Nephron (organoid): ENCODE data around the gene FSCN2.

ENCODE experiments used
- H3K27ac Mint-ChIP-seq, 3 experiments: 2 replicates each; pipeline ENCODE4 v1.8.0; 2020; ENCODE audit warnings: mixed read lengths in 3 of 3, mild to moderate bottlenecking in 2 of 3, moderate library complexity in 1 of 3
- H3K27me3 Mint-ChIP-seq: 2 replicates; pipeline ENCODE4 v1.8.0; 2021; ENCODE audit warnings: low read depth, mild to moderate bottlenecking, moderate library complexity, mixed read lengths
- H3K36me3 Mint-ChIP-seq: 2 replicates; pipeline ENCODE4 v1.8.0; 2020; ENCODE audit warnings: low read depth, mixed read lengths
- H3K4me1 Mint-ChIP-seq: 2 replicates; pipeline ENCODE4 v1.8.0; 2020; ENCODE audit warnings: mixed read lengths
- H3K4me3 Mint-ChIP-seq, 3 experiments: 2 replicates each; pipeline ENCODE4 v1.8.0; 2020; ENCODE audit warnings: mild to moderate bottlenecking in 3 of 3, mixed read lengths in 3 of 3, moderate library complexity in 2 of 3
- H3K9me3 Mint-ChIP-seq: 2 replicates; pipeline ENCODE4 v1.8.0; 2020; ENCODE audit warnings: mixed read lengths
- TF ChIP-seq, protein P1 (sequence below), 3 experiments: fragments of 200-600 bp; sonication (generic); IDR thresholded peaks; one replicate each; pipeline ENCODE4 v1.5.0; 2021; ENCODE audit warnings: antibody characterized with exemption in 3 of 3; ENCODE audit not compliant: unreplicated experiment in 3 of 3

The FSCN2 gene

DNA sequence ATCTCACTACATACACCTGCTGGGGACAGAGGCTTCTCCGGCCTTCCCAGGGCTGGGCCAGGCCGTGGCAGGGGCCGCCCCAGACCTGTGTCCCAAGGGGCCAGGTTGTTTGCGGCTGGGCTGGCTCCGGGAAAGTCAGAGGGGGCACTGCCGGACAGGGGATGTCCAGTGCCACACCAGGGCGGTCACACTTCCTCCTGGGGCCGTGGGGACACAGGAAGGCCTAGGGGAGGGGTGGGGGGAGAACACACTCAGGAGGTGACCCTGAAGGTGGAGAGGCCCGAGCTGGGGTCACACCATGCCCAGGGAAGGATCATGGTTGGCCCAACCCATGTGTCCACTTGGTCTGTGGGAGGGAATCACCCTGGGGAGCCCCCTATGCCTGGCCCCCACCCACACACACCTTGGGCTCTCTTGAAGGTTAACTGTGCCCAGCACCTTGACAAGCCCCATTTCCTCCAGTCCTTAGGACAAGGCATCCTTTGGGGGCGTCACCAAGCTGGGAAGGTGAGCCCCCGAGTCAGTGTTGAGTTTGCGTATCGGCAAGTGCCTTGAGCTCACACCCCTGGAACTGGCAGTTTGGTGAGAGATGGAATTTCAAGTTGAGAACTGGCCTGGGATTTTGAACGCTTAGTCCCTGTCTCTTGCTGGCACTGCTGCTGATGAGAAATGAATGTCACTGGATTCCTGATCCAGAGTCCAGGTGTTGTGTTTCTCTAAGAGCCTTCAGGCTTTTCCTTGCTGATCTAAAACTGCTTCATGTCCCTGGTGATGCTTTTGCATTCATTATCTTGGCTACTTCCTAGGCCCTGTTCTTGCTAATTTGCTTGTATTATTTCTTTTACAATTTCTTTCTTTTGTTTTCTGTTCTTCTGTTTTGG lies 7.9 kb upstream of the FSCN2 start:
- Mint-ChIP-seq H3K9me3 (no peaks in the 10 kb centered on the region), H3K4me3 (peak overlapping the region; percentile 18 to 76 (median 73)), H3K27ac (peak overlapping the region; percentile 23 to 71 (median 62)), H3K36me3 (no peaks in the 10 kb centered on the region), H3K27me3 (peaks cover 28% of the 10 kb centered on the region), H3K4me1 (peaks cover 43% of the 10 kb centered on the region)
- TF ChIP-seq, protein P1, sequence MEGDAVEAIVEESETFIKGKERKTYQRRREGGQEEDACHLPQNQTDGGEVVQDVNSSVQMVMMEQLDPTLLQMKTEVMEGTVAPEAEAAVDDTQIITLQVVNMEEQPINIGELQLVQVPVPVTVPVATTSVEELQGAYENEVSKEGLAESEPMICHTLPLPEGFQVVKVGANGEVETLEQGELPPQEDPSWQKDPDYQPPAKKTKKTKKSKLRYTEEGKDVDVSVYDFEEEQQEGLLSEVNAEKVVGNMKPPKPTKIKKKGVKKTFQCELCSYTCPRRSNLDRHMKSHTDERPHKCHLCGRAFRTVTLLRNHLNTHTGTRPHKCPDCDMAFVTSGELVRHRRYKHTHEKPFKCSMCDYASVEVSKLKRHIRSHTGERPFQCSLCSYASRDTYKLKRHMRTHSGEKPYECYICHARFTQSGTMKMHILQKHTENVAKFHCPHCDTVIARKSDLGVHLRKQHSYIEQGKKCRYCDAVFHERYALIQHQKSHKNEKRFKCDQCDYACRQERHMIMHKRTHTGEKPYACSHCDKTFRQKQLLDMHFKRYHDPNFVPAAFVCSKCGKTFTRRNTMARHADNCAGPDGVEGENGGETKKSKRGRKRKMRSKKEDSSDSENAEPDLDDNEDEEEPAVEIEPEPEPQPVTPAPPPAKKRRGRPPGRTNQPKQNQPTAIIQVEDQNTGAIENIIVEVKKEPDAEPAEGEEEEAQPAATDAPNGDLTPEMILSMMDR (IDR thresholded peaks at IDR 0.05; ENCODE audit: unreplicated experiment in 3 of 3) = no peak

GRCh38 chr17:81522491-81523401 lies 5.4 kb upstream of the FSCN2 start:
- TF ChIP-seq, protein P1 (IDR thresholded peaks at IDR 0.05; ENCODE audit: unreplicated experiment in 3 of 3) = peak; percentile 53 to 66 (median 62)
- no peaks in the 10 kb centered on the region for H3K36me3 Mint-ChIP-seq
- H3K9me3 Mint-ChIP-seq = no peaks in the 10 kb centered on the region
- H3K27ac Mint-ChIP-seq = peak overlapping the region; percentile 54 to 83 (median 80)
- H3K4me3 Mint-ChIP-seq = peak overlapping the region in 1 of 3 experiments; percentile 12
- H3K27me3 Mint-ChIP-seq = peaks cover 26% of the 10 kb centered on the region
- H3K4me1 Mint-ChIP-seq = peaks cover 31% of the 10 kb centered on the region

DNA sequence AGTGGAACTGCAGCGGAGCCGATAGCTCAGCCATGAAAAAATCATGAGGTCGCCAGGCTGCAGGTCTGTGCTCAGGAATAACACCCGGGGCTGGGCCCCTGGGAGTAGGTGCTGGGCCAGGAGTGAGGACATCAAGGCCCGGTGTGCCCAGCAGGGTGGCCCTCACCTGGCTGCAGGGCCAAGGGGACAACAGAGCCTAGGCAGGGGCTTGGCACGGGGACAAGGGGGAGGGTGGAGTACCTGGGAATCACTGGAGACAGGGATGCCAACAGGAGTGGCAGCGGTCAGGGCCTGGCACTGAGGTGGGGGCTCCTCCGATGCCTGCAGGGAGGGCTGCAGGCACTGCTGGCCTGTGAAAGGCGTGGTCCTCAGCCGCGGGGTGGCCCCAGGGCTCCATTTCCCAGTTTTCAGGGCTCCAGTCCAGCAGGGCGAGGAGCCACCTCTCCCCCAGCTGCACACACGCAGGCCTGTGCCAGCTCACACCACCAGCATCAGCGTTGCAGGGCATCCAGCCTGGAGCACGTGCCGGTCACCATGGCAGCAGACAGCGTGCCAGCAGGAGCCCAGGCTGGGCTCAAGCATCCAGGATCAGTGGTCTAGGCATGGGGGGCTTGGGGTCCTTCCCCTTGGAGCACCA lies 4.7 kb upstream of the FSCN2 start:
- Mint-ChIP-seq H3K4me1 (peaks cover 25% of the 10 kb centered on the region), H3K36me3 (no peaks in the 10 kb centered on the region), H3K27me3 (peaks cover 21% of the 10 kb centered on the region), H3K4me3 (no peak overlapping the region), H3K9me3 (no peaks in the 10 kb centered on the region), H3K27ac (peak overlapping the region; percentile 54 to 80 (median 76))
- TF ChIP-seq, protein P1 (IDR thresholded peaks at IDR 0.05; ENCODE audit: unreplicated experiment in 3 of 3) = no peak

DNA sequence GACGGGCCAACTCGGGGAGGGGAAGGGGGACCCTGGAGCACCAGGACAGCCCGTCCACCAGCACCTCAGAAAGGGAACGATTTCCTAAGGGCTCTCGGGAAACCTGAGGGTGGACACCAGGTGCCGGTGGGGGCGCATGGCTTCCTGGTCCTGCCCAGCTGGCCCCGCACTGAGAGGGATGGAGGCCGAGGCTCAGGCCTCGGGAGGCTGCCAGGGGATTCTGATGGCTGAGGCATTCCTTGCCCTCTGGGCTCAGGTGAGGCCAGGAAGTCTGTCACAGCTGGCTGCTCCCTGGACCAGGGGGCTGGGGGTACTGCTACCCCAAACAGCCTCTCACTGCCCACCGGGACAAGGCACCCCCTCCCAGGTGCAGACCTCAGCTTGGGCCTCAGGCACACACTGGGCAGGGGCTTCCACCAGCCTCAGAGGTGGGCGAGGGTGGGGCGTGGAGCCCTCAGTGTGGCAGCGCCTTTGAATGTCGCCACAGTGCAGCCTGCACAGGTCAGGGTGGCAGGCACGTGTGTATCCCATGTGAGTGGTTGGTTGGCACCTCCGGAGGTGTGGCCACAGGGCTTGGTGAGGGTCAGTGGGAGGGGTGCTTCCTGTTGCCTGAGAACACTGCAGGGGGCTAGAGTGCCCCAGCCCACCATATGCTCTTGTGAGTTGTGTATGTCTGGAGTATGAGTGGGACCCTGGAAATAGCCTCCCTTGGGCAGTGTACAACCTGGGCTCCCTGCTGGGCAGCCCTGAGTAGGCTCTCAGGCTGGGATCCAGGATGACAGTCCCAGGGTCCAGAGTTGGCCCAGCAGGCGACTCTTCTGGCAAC lies 3.9 kb upstream of the FSCN2 start:
- Mint-ChIP-seq H3K9me3 (no peaks in the 10 kb centered on the region), H3K27ac (no peak overlapping the region)
- TF ChIP-seq, protein P1 (IDR thresholded peaks at IDR 0.05; ENCODE audit: unreplicated experiment in 3 of 3) = no peak

DNA sequence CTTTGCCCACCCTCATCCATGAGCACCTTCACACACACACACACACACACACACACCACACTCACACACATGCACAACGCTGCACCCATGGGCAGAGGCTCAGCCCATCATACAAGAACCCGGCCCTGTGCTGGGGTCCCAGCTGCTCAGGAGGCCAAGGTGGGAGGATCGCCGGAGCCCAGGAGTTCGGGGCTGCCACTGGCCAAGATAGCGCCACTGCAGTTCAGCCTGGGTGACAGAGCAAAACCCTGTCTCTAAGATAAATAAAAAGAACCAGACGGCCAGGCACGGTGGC lies 3.4 kb upstream of the FSCN2 start:
- Mint-ChIP-seq H3K27me3 (peaks cover 21% of the 10 kb centered on the region), H3K36me3 (no peaks in the 10 kb centered on the region), H3K4me3 (peak overlapping the region in 1 of 3 experiments; percentile 45), H3K4me1 (peaks cover 25% of the 10 kb centered on the region), H3K9me3 (no peaks in the 10 kb centered on the region), H3K27ac (no peak overlapping the region)
- TF ChIP-seq, protein P1 (IDR thresholded peaks at IDR 0.05; ENCODE audit: unreplicated experiment in 3 of 3) = no peak

More for the DNA sequence above, 3.9 kb upstream of the FSCN2 start:
- Mint-ChIP-seq H3K27me3 (peaks cover 21% of the 10 kb centered on the region), H3K36me3 (no peaks in the 10 kb centered on the region), H3K4me3 (peak overlapping the region in 1 of 3 experiments; percentile 45), H3K4me1 (peaks cover 25% of the 10 kb centered on the region)
